Thoracic aorta (tissue), 2 donors: ENCODE measurements around the gene FBXO15. TPM values are rescaled to one million over a fixed set of nuclear protein-coding genes. Genes with fewer than 3 reads are reported as not detected.

ENCODE experiments used
- ATAC-seq: fragments of 150-250 bp; one replicate; pipeline ENCODE4 v1.8.0; 2017; ENCODE audit warnings: low read depth; ENCODE audit not compliant: insufficient number of reproducible peaks, low FRiP score
- DNase-seq: peaks from one replicate; pipeline ENCODE4 v3.0.0-alpha.2; 2020; ENCODE audit warnings: low spot score
- H3K27ac ChIP-seq, 2 donors: fragments of 200-600 bp; sonication (generic); 1 replicate in 1 of 2; 2 replicates in 1 of 2; pipeline ENCODE4 v1.5.1; 2016; ENCODE audit warnings: mild to moderate bottlenecking in 2 of 2, moderate library complexity in 2 of 2
- H3K27me3 ChIP-seq: fragments of 200-600 bp; sonication (generic); replicated peaks from 2 replicates; pipeline ENCODE4 v1.6.0; 2016; ENCODE audit warnings: mild to moderate bottlenecking; ENCODE audit not compliant: insufficient read depth
- H3K36me3 ChIP-seq: fragments of 200-600 bp; sonication (generic); one replicate; pipeline ENCODE4 v1.5.1; 2016
- H3K4me1 ChIP-seq, 2 donors: fragments of 200-600 bp; sonication (generic); 1 replicate in 1 of 2; 2 replicates in 1 of 2; pipeline versions ENCODE4 v1.5.1 to v1.6.0; 2016; ENCODE audit warnings: low read depth in 2 of 2, mild to moderate bottlenecking in 1 of 2; ENCODE audit not compliant: control insufficient read depth in 1 of 2
- H3K4me3 ChIP-seq: fragments of 200-600 bp; sonication (generic); 2 replicates; pipeline ENCODE4 v1.5.1; 2016; ENCODE audit warnings: mild to moderate bottlenecking
- H3K9me3 ChIP-seq: fragments of 200-600 bp; sonication (generic); 2 replicates; pipeline ENCODE4 v1.5.1; 2016
- total RNA-seq, 2 donors: library from RNA; depleted of rRNA; stranded (reverse); fragments of >200 nt; gene quantifications; one replicate each; pipeline versions ENCODE4 v1.1.0 to v1.2.3, GENCODE V29; 2016
- TF ChIP-seq, protein P1 (sequence below): fragments of 200-600 bp; sonication (generic); IDR thresholded peaks from one replicate; pipeline ENCODE4 v1.5.1; 2019; ENCODE audit warnings: antibody characterized with exemption

The FBXO15 gene
- total RNA-seq, 2 donors from 2014 or later, result 1.8 TPM; not detected in 1

DNA sequence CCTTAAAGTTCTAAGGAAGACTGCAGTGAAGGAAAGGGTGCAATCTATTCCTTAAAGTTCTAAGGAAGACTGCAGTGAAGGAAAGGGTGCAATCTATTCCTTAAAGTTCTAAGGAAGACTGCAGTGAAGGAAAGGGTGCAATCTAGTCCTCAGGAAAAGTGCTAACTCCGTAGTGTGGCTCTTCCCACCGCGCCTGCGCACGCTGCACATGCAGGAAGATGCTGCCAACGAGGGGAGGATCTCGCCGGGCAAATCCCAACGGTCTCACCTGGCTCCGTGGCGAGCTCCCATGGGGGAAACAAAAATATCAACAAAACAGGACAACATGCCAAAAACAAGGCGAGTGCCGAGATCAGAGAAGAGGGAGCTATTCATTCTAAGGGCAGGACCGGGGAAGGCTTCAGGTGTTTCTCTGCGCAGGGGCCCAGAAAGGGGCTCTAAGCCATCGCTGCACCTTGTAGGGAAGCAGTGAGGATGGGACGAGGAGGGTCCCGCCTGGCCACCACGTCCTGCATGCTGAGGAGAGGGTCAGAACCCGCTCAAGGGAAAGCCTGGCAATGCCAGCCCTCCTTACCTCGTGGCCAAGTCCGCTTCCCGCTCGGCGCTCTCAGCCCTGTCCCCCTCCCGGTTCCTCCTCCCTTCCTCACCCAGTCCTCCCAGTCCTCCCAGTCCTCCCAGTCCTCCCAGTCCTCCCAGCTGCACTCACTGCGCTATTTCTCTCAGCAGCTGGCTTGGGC, 25.2 kb upstream of the FBXO15 start:
- H3K27ac ChIP-seq, result no peak overlapping the region
- H3K9me3 ChIP-seq, result no peaks in the 10 kb centered on the region
- no peaks in the 10 kb centered on the region for H3K4me1 ChIP-seq
- no peak for ATAC-seq
- TF ChIP-seq, protein P1, sequence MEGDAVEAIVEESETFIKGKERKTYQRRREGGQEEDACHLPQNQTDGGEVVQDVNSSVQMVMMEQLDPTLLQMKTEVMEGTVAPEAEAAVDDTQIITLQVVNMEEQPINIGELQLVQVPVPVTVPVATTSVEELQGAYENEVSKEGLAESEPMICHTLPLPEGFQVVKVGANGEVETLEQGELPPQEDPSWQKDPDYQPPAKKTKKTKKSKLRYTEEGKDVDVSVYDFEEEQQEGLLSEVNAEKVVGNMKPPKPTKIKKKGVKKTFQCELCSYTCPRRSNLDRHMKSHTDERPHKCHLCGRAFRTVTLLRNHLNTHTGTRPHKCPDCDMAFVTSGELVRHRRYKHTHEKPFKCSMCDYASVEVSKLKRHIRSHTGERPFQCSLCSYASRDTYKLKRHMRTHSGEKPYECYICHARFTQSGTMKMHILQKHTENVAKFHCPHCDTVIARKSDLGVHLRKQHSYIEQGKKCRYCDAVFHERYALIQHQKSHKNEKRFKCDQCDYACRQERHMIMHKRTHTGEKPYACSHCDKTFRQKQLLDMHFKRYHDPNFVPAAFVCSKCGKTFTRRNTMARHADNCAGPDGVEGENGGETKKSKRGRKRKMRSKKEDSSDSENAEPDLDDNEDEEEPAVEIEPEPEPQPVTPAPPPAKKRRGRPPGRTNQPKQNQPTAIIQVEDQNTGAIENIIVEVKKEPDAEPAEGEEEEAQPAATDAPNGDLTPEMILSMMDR, result no peak
- H3K4me3 ChIP-seq, result no peak overlapping the region
- no peaks in the 10 kb centered on the region for H3K27me3 ChIP-seq
- H3K36me3 ChIP-seq, result no peaks in the 10 kb centered on the region
- no peak for DNase-seq

DNA sequence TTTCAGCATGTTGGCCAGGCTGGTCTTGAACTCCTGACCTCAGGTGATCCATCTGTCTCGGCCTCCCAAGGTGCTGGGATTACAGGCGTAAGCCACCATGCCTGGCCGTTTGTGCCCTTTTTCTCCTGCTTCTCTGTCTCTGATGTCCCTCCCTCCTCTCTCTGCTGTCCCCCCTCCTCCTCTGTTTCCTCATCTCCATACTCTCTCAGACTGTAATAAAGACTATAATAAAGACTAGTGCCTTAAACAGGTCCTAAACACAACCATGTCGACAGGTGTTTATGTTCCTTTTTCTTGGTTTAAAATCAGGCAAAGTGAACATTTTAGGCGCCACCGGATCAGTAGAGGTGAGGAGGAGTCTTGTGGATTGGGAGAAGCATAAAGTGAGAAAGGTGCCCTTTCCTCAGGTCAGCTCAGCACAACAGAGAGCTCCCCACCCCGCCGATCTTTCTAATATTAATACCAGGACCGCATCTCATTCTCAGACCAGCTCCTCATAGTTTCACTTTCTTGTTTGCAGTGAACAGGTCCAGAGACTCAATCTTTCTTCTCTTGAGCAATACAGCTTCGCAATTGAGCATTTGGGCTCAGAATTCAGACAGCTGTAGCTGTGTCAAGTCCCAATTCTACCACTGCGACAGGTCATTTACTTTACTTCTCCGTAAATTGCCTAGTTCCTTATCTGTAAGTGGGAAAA, 24.4 kb upstream of the FBXO15 start:
- H3K27ac ChIP-seq, result no peak overlapping the region
- DNase-seq (no peak), ATAC-seq (no peak)
- H3K4me1 ChIP-seq, result no peaks in the 10 kb centered on the region
- H3K4me3 ChIP-seq, result no peak overlapping the region
- H3K36me3 ChIP-seq, result no peaks in the 10 kb centered on the region
- no peaks in the 10 kb centered on the region for H3K27me3 ChIP-seq
- TF ChIP-seq, protein P1, result no peak
- no peaks in the 10 kb centered on the region for H3K9me3 ChIP-seq

DNA sequence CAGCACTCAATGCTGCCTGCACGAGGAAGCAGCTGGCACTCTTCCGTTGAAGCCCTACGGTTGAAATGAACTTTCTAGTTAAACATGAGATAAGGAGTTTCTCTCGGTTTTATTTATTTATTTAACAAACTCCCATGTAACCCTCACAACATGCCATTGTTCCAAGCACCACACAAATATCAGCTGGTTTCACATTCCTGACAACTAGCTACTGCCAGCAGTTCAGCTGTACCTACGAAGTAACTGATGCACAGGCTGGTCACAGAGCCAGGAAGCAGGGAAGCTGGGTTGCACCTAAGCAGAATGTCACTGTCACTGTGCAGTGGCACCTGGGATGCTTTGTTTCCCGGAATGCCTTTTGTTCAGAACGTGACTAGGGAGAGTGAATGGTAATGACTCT, 18.8 kb upstream of the FBXO15 start:
- no peaks in the 10 kb centered on the region for H3K36me3 ChIP-seq
- no peaks in the 10 kb centered on the region for H3K4me1 ChIP-seq
- TF ChIP-seq, protein P1, result no peak
- DNase-seq, result no peak
- no peak overlapping the region for H3K27ac ChIP-seq
- H3K9me3 ChIP-seq, result no peaks in the 10 kb centered on the region
- no peaks in the 10 kb centered on the region for H3K27me3 ChIP-seq
- no peak overlapping the region for H3K4me3 ChIP-seq
- no peak for ATAC-seq

DNA sequence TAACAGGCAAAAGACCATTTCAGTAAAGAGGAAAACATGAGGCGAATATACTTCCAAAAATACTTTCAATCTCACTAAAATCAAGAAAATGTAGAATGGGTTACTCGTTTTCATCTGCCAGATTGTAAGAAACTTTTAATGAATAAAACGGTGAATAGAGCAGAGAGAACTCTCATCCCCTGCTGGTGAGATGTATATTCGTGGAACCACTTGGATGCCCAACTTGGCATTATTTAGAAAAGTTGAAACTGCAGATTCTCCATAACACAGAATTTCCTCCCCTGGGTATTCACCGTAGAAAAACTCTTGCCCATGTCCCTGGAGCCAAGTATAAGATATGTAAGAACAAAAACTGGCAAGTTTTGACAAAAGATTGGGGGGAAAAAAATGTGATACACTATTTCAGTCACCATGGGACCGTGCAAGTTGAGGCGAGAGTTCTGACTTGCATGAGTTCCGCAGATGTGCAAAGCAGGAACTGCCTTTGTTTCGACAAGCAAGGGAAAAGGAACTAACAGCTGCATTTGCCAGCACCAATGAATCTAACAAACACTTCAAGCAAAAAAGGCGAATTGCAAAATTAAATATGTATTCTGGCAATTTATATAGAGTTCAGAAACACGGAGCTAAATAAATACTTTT, 15.5 kb upstream of the FBXO15 start:
- TF ChIP-seq, protein P1, result no peak
- peaks cover 11% of the 10 kb centered on the region for H3K36me3 ChIP-seq
- H3K27me3 ChIP-seq, result no peaks in the 10 kb centered on the region
- no peak overlapping the region for H3K27ac ChIP-seq
- DNase-seq (no peak), ATAC-seq (no peak)
- no peak overlapping the region for H3K4me3 ChIP-seq
- H3K4me1 ChIP-seq, result no peaks in the 10 kb centered on the region
- H3K9me3 ChIP-seq, result no peaks in the 10 kb centered on the region

DNA sequence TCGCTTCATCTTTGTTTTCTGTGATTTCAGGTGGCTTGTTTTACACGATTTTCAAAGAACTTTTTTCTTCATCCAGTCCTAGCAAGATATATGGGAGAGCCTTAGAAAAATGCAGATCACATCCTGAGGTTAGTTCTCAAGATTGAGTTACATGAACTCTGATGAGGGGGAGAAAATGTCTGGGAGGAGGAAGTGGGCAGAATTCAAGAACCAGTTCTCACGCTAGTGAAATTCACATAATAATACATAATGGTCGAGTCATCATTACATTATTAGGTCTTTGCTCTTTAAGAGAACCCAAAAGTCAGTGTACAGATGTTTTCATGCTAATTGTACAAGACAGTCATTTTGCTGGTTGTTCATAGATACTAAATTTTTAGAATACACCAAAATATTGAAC, 7.6 kb upstream of the FBXO15 start:
- Histone ChIP-seq H3K4me3 (no peak overlapping the region), H3K27ac (no peak overlapping the region), H3K4me1 (peaks cover 0 to under 1% of the 10 kb centered on the region in 2 donors), H3K9me3 (no peaks in the 10 kb centered on the region), H3K36me3 (peaks cover 35% of the 10 kb centered on the region), H3K27me3 (no peaks in the 10 kb centered on the region)
- ATAC-seq (no peak), DNase-seq (no peak)
- TF ChIP-seq, protein P1, result no peak
